CD4-positive, alpha-beta T cell treated with Interleukin-2 at 100 ng/mL for 4 hours (primary cell): ENCODE measurements around the gene ALMS1.
"Not testable (repeated sequence)": the region's sequence is repeated elsewhere in the genome, so short reads cannot be mapped to it uniquely, and the experiment has no call there.

ENCODE experiments used
- DNase-seq: peaks from one replicate; pipeline ENCODE4 v3.0.0-alpha.2; 2020; ENCODE audit warnings: low spot score

Gene ALMS1

GRCh38 chr2:73624625-73625024 lies 239.0 kb downstream of the ALMS1 start:
- not testable (repeated sequence) for DNase-seq

DNA sequence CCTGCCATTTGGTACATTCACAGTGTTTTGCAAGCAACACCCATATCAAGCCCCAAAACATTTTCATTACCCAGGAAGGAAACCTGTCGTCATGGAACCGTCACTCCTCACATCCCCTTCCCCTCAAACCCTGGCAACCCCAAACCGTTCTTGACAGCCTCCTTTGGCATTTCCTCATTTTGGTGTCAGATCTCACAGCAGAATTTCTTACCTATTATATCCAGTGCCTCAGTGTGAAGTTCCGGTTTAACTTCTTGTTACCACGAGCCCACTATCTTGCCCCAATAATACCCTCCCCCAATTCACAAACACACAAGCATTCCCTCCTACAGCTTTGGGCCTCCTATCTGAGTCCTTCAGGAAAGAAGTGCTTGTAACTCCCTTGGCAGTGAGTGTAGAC lies 240.6 kb downstream of the ALMS1 start:
- not testable (repeated sequence) for DNase-seq

DNA sequence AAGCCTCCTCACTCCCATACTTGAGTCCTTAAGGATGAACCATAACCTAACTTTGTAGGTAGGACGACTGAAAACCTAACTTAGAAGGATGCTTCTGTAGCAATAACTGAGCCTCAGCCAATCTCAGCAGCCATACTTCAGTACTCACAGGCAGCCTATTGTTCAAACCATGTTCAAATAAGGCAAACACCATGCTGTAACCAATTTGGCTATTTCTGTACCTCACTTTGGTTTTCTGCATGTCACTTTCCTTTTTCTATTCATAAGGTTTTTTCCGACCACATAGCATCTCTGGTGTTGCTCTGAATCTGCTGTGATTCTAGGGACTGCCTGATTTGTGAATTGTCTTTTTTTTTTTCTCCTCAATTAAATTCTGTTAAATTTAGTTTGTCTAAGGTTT lies 242.9 kb downstream of the ALMS1 start:
- not testable (repeated sequence) for DNase-seq

- DNase-seq, result not testable (repeated sequence)
Observed at GRCh38 chr2:73630662-73631266, 245.1 kb downstream of the ALMS1 start.

- DNase-seq, result not testable (repeated sequence)
Observed at GRCh38 chr2:73636977-73637376, 251.3 kb downstream of the ALMS1 start.

- no peak for DNase-seq
Observed at GRCh38 chr2:73638429-73638828, 252.8 kb downstream of the ALMS1 start.

- DNase-seq, result no peak
Observed at GRCh38 chr2:73640511-73640911, 254.9 kb downstream of the ALMS1 start.

DNA sequence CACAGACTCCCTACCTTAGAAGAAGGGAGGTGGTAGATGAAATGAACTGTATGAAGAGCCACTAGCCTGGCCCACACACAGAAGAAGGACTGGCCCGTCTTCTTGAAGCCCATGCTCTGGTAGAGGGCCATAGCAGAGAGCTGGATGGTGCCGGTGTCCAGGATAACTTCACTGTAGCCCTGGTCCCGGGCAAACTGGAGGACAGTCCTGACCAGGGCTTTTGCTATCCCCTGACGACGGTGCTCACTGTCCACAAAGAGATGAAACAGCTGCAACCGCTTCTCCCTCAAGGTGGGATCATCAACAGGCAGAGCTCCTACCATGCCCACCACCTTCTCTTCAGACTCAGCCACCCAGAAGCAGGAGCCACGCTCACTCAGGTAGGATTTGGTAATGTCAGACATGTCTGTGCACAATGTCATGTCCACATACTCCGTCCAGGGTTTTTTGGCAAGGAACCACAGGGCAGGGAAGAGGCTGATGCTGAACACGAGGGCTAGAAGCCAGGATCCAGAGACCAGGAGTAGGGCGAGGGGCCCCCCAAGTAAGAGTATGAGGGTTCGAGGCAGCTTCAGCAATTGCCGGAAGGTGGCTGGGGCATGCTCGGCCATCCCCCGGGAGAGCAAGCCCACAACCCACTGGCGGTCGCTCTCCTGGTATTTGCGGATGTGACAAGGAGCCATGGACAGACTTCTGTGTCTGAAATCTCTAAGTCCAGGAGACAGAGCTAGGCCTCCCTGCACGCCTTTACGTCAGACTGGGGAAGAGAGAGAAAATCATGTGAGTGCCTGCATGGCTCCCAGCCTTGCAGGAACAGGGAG lies 255.5 kb downstream of the ALMS1 start:
- no peak for DNase-seq

DNA sequence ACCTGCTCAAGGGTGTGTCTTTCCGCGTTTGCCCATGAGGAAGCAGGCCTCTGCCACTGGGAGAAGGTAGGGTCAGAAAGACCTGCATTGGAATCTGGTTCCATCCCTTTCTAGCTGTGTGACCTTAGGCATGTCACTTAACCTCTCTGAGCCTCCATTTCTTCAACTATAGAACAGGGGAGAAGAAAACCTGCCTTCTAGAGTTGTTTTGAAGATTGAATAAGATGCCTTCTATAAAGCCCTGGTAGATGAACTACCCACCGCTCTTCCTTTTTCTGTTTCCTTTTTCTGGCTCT lies 256.1 kb downstream of the ALMS1 start:
- DNase-seq, result no peak

- no peak for DNase-seq
Observed at GRCh38 chr2:73642338-73643018, 256.8 kb downstream of the ALMS1 start, which contains the start of gene NAT8. Gene NAT8 (minus strand): TSS chr2:73642422. CDS start chr2:73641628, 794 bp downstream.

GRCh38 chr2:73647690-73648089 lies 262.1 kb downstream of the ALMS1 start:
- not testable (repeated sequence) for DNase-seq

DNA sequence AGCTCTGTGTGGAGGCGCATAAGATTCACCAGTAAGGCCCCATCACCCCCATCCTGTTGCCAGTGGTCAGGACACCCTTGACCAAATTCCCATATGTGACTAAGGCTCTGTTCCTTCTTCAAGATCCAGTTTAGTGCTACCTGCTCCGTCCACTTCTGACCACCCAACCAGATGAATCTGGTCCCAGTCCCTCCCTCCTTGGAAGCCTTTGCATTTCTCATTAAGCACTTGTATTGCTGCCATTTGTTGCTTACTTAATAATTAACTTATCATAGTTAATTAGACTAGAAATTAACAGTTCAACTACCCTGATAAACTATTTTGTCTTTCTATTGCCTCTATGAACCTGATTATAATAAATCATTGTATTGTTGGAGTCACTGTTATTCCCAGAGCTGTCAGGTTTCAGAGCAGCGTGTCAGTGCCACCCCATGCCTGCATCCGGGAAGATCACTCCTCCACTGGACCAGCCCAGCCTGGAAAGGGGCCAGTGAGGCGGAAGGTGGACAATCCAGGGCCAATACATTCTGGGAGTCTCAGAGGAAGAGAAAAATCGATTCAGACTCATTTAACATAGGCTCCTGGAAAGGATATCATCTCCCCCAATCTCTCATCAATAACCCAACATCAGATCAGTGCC lies 266.1 kb downstream of the ALMS1 start:
- no peak for DNase-seq

GRCh38 chr2:73652348-73652747 lies 266.7 kb downstream of the ALMS1 start:
- no peak for DNase-seq

DNA sequence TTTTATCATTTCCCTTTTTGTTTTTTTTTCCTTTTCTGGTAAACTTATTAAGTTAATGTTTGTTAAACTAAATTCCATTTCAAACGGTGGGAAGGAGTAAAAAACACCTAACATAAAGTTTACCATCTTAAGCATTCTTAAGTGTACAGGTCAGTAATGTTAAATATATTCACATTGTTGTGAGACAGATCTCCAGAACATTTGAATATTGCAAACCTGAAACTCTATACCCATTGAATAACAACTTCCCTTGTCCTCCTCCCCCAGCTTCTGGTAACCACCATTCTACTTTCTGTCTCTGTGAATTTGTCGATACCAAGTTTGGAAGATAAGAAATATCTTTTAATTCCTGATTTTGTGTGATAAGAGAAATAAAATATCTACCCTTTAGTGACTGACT lies 268.5 kb downstream of the ALMS1 start:
- DNase-seq, result no peak
